H1 (cell line): Measurements from ENCODE around the gene ANK2.

Experiments used
- CHD1 ChIP-seq: IDR thresholded peaks from 2 replicates; pipeline ENCODE4 v1.6.1; 2012; ENCODE audit warnings: low read depth, low read length, improper control_type of control experiment
- EP300 ChIP-seq, 2 experiments: IDR thresholded peaks; 1 replicate in 1 of 2; 2 replicates in 1 of 2; pipeline ENCODE4 v1.6.1; 2011 to 2012; ENCODE audit warnings: low read depth in 2 of 2, low read length in 2 of 2, mild to moderate bottlenecking in 2 of 2, borderline replicate concordance in 1 of 2, inconsistent platforms in 1 of 2, moderate library complexity in 1 of 2
- POLR2AphosphoS5 ChIP-seq: IDR thresholded peaks from 2 replicates; pipeline ENCODE4 v1.6.1; 2011; ENCODE audit warnings: low read depth, low read length
- SP4 ChIP-seq: IDR thresholded peaks from 2 replicates; pipeline ENCODE4 v1.6.1; 2012; ENCODE audit warnings: low read length, inconsistent platforms
- TF ChIP-seq, protein P1 (sequence below), 3 experiments: IDR thresholded peaks; 1 replicate in 2 of 3; 2 replicates in 1 of 3; pipeline versions ENCODE4 v1.5.1 to v1.6.1; 2011; ENCODE audit warnings: low read length in 3 of 3, mild to moderate bottlenecking in 3 of 3, inconsistent platforms in 2 of 3, low read depth in 1 of 3, moderate library complexity in 1 of 3; ENCODE audit not compliant: insufficient read depth in 1 of 3; ENCODE audit errors: control extremely low read depth in 1 of 3

GRCh38 chr4:113043591-113043990, 5.9 kb upstream of the ANK2 start:
- TF ChIP-seq SP4 (no peak), CHD1 (no peak), EP300 (IDR thresholded peaks at IDR 0.05; ENCODE audit: borderline replicate concordance in 1 of 2, low read depth in 2 of 2, low read length in 2 of 2) (no peak), POLR2AphosphoS5 (no peak)
- TF ChIP-seq, protein P1, sequence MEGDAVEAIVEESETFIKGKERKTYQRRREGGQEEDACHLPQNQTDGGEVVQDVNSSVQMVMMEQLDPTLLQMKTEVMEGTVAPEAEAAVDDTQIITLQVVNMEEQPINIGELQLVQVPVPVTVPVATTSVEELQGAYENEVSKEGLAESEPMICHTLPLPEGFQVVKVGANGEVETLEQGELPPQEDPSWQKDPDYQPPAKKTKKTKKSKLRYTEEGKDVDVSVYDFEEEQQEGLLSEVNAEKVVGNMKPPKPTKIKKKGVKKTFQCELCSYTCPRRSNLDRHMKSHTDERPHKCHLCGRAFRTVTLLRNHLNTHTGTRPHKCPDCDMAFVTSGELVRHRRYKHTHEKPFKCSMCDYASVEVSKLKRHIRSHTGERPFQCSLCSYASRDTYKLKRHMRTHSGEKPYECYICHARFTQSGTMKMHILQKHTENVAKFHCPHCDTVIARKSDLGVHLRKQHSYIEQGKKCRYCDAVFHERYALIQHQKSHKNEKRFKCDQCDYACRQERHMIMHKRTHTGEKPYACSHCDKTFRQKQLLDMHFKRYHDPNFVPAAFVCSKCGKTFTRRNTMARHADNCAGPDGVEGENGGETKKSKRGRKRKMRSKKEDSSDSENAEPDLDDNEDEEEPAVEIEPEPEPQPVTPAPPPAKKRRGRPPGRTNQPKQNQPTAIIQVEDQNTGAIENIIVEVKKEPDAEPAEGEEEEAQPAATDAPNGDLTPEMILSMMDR (IDR thresholded peaks at IDR 0.05; ENCODE audit: control extremely low read depth in 1 of 3, insufficient read depth in 1 of 3, low read depth in 1 of 3, low read length in 3 of 3), result no peak
